ENCODE data around the gene ALS2.
"Not testable (repeated sequence)": the region's sequence is repeated elsewhere in the genome, so short reads cannot be mapped to it uniquely, and the experiment has no call there.

Gene ALS2

DNA sequence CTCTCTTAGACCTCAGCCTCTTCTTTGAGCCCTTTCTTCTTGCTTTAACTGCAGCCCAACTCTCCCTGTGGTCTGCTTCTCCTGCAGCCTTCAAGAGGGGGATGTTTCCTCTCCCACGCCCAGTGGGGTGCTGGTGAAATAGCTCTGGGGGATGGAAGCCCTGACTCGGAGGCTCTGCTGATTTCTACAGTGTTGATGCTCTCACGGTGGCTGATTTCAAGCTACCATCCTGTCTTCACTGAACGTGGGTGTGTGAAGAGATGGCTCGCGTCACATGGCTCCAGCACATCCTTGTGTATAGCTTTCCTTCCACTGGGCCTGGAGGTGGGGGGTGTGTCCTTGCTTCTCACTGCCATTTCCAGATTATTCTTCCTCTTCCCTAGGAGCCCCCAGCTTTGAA lies 102.3 kb downstream of the ALS2 start:
- Mint-ChIP-seq H3K4me1 (no peaks in the 10 kb centered on the region), H3K36me3 (ENCODE audit: insufficient read depth) (no peaks in the 10 kb centered on the region), H3K9me3 (no peaks in the 10 kb centered on the region), H3K4me3 (no peak overlapping the region), H3K27me3 (peaks cover 21% of the 10 kb centered on the region), H3K27ac (ENCODE audit: low read depth) (no peak overlapping the region)
- ATAC-seq (replicated peaks; ENCODE audit: extremely low read depth, poor library complexity, severe bottlenecking) (no peak), DNase-seq (ENCODE audit: low spot score in 2 of 2) (no peak)

DNA sequence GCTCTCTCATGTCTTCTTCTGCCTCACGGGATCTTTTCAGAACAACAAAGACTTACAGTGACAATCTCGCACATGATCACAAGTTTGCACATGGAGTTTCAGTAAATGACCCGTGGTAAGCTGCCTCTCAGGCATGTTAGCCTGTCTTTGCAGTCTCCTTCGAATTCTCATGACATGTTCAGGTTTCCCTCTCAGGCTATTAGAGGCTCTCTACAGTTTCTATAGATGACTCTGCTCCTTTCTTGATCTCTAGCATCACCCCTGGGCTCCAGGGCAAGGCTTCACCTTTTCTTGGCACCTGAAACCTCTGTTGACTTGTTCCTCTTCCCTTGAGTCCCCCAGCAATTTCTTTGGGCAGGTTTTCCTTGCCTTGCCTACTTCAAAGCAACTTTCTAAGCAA lies 105.3 kb downstream of the ALS2 start:
- DNase-seq (ENCODE audit: low spot score in 2 of 2), result no peak
- H3K4me3 Mint-ChIP-seq, result no peak overlapping the region
- H3K4me1 Mint-ChIP-seq, result peaks cover 12% of the 10 kb centered on the region
- H3K36me3 Mint-ChIP-seq (ENCODE audit: insufficient read depth), result no peaks in the 10 kb centered on the region
- no peak for ATAC-seq (replicated peaks; ENCODE audit: extremely low read depth, poor library complexity, severe bottlenecking)
- H3K27ac Mint-ChIP-seq (ENCODE audit: low read depth), result no peak overlapping the region
- no peaks in the 10 kb centered on the region for H3K9me3 Mint-ChIP-seq
- no peaks in the 10 kb centered on the region for H3K27me3 Mint-ChIP-seq

GRCh38 chr2:201674794-201675193 lies 105.9 kb downstream of the ALS2 start:
- DNase-seq (ENCODE audit: low spot score in 2 of 2), result no peak
- H3K4me3 Mint-ChIP-seq, result no peak overlapping the region
- H3K9me3 Mint-ChIP-seq, result no peaks in the 10 kb centered on the region
- no peaks in the 10 kb centered on the region for H3K27me3 Mint-ChIP-seq
- ATAC-seq (replicated peaks; ENCODE audit: extremely low read depth, poor library complexity, severe bottlenecking), result no peak
- H3K27ac Mint-ChIP-seq (ENCODE audit: low read depth), result no peak overlapping the region
- no peaks in the 10 kb centered on the region for H3K36me3 Mint-ChIP-seq (ENCODE audit: insufficient read depth)
- H3K4me1 Mint-ChIP-seq, result peaks cover 12% of the 10 kb centered on the region

- Mint-ChIP-seq H3K9me3 (no peaks in the 10 kb centered on the region), H3K27ac (ENCODE audit: low read depth) (no peak overlapping the region), H3K4me3 (no peak overlapping the region), H3K27me3 (no peaks in the 10 kb centered on the region), H3K4me1 (peaks cover 12% of the 10 kb centered on the region), H3K36me3 (ENCODE audit: insufficient read depth) (no peaks in the 10 kb centered on the region)
- ATAC-seq (replicated peaks; ENCODE audit: extremely low read depth, poor library complexity, severe bottlenecking) (no peak), DNase-seq (ENCODE audit: low spot score in 2 of 2) (no peak)
Measured at GRCh38 chr2:201674298-201674697, 106.4 kb downstream of the ALS2 start.

- Mint-ChIP-seq H3K27ac (ENCODE audit: low read depth) (no peak overlapping the region), H3K9me3 (no peaks in the 10 kb centered on the region), H3K4me1 (peaks cover 12% of the 10 kb centered on the region), H3K36me3 (ENCODE audit: insufficient read depth) (no peaks in the 10 kb centered on the region), H3K27me3 (no peaks in the 10 kb centered on the region), H3K4me3 (no peak overlapping the region)
- DNase-seq (ENCODE audit: low spot score in 2 of 2) (no peak), ATAC-seq (replicated peaks; ENCODE audit: extremely low read depth, poor library complexity, severe bottlenecking) (no peak)
Measured at GRCh38 chr2:201673546-201673945, 107.2 kb downstream of the ALS2 start.

- H3K4me1 Mint-ChIP-seq, result peaks cover 12% of the 10 kb centered on the region
- not testable (repeated sequence) for H3K27me3 Mint-ChIP-seq; H3K27ac Mint-ChIP-seq (ENCODE audit: low read depth); H3K36me3 Mint-ChIP-seq (ENCODE audit: insufficient read depth); ATAC-seq (replicated peaks; ENCODE audit: extremely low read depth, poor library complexity, severe bottlenecking); H3K9me3 Mint-ChIP-seq; DNase-seq (ENCODE audit: low spot score in 2 of 2)
- peak overlapping the region; percentile 43 for H3K4me3 Mint-ChIP-seq
Measured at GRCh38 chr2:201671205-201671604, 109.5 kb downstream of the ALS2 start.

DNA sequence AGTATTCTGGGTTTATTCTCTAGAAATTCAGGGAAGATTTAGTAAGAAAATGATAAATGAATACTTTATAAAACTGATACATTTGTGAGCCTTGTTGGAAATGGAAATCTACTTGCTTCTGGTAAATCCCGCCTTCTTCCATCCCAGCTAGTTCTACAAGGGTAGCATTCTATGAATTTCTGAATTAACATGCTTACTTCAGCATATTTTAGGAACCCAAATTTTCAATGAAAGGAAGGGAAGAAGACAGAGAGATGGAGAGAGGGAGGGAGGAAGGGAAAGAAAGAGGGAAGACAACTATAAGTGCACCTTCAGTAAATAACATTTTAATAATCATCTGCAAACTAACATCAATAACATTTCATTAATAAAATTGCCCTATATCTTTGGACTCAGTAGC lies 110.9 kb downstream of the ALS2 start:
- ATAC-seq (replicated peaks; ENCODE audit: extremely low read depth, poor library complexity, severe bottlenecking) (no peak), DNase-seq (ENCODE audit: low spot score in 2 of 2) (no peak)
- no peak overlapping the region for H3K27ac Mint-ChIP-seq (ENCODE audit: low read depth)
- no peak overlapping the region for H3K4me3 Mint-ChIP-seq
- H3K9me3 Mint-ChIP-seq, result no peaks in the 10 kb centered on the region
- no peaks in the 10 kb centered on the region for H3K36me3 Mint-ChIP-seq (ENCODE audit: insufficient read depth)
- no peaks in the 10 kb centered on the region for H3K27me3 Mint-ChIP-seq
- H3K4me1 Mint-ChIP-seq, result peaks cover 12% of the 10 kb centered on the region

DNA sequence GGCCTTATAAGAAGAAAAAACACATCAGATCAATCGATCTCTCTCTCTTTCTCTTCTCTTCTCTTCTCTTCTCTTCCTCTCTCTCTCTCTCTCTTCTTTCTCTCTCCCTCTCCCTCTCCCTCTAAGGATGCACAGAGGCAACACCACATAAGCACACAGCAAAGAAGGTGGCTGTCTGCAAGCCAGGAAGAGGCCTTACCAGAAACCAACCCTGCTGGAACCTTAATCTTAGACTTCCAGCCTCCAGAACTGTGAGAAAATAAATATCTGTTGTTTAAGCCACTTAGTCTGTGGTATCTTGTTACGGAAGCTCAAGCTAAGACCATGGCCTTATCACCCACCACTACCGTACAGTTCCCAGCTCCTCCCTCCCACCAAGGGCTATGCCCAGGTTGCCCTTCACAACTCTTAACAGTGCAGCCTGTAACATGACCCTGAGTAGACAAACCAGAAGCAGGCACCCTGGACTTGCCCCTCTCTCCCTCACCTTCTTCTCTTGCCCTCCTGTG lies 112.3 kb downstream of the ALS2 start:
- peaks cover 12% of the 10 kb centered on the region for H3K4me1 Mint-ChIP-seq
- H3K36me3 Mint-ChIP-seq (ENCODE audit: insufficient read depth), result no peaks in the 10 kb centered on the region
- H3K4me3 Mint-ChIP-seq, result no peak overlapping the region
- no peak overlapping the region for H3K27ac Mint-ChIP-seq (ENCODE audit: low read depth)
- DNase-seq (ENCODE audit: low spot score in 2 of 2), result no peak
- no peaks in the 10 kb centered on the region for H3K9me3 Mint-ChIP-seq
- no peaks in the 10 kb centered on the region for H3K27me3 Mint-ChIP-seq
- no peak for ATAC-seq (replicated peaks; ENCODE audit: extremely low read depth, poor library complexity, severe bottlenecking)

GRCh38 chr2:201664334-201664733 lies 116.4 kb downstream of the ALS2 start:
- no peak overlapping the region for H3K27ac Mint-ChIP-seq (ENCODE audit: low read depth)
- H3K4me3 Mint-ChIP-seq, result no peak overlapping the region

GRCh38 chr2:201661366-201661765 lies 119.4 kb downstream of the ALS2 start:
- Mint-ChIP-seq H3K27me3 (no peaks in the 10 kb centered on the region), H3K4me3 (no peak overlapping the region), H3K27ac (ENCODE audit: low read depth) (no peak overlapping the region)

More at GRCh38 chr2:201664334-201664733, 116.4 kb downstream of the ALS2 start:
- no peaks in the 10 kb centered on the region for H3K4me1 Mint-ChIP-seq
- ATAC-seq (replicated peaks; ENCODE audit: extremely low read depth, poor library complexity, severe bottlenecking) (no peak), DNase-seq (ENCODE audit: low spot score in 2 of 2) (no peak)
- H3K9me3 Mint-ChIP-seq, result no peaks in the 10 kb centered on the region
- H3K27me3 Mint-ChIP-seq, result no peaks in the 10 kb centered on the region
- H3K36me3 Mint-ChIP-seq (ENCODE audit: insufficient read depth), result no peaks in the 10 kb centered on the region

DNA sequence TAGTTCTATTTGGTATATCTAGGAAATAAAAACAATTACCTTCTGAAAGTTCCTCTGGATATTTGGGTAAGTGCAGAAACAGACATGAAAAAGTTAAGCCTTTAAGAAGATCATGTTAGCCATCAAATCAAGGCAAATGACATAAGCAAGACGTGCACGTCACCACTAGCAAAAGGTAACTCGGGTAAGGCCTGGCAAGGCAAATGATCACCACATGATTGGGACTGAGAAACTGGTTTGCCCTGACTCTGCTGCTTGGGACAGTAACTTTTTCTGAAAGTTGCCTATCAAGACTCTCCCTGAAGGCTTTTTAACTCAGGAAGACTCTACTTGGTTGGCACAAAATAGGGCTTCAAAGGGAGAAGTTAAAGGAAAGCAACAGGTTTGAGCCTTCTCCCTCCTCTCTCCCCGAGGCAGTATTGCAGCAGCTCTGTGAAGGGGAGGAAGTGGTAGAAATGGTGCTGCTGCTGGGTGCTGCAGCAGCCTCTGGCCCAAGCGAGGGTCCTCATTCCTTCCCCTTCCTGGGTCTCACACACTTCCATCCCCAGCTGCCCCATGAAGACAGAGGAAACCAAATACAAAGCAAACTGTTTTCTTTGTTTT lies 120.3 kb downstream of the ALS2 start:
- no peak overlapping the region for H3K27ac Mint-ChIP-seq (ENCODE audit: low read depth)
- no peaks in the 10 kb centered on the region for H3K9me3 Mint-ChIP-seq
- no peak for ATAC-seq (replicated peaks; ENCODE audit: extremely low read depth, poor library complexity, severe bottlenecking)
- peaks cover 13% of the 10 kb centered on the region for H3K4me1 Mint-ChIP-seq
- H3K36me3 Mint-ChIP-seq (ENCODE audit: insufficient read depth), result no peaks in the 10 kb centered on the region
- DNase-seq (ENCODE audit: low spot score in 2 of 2), result no peak
- H3K27me3 Mint-ChIP-seq, result no peaks in the 10 kb centered on the region
- no peak overlapping the region for H3K4me3 Mint-ChIP-seq

More at GRCh38 chr2:201661366-201661765, 119.4 kb downstream of the ALS2 start:
- Mint-ChIP-seq H3K4me1 (peaks cover 8% of the 10 kb centered on the region), H3K9me3 (no peaks in the 10 kb centered on the region), H3K36me3 (ENCODE audit: insufficient read depth) (no peaks in the 10 kb centered on the region)
- DNase-seq (ENCODE audit: low spot score in 2 of 2), result no peak
- ATAC-seq (replicated peaks; ENCODE audit: extremely low read depth, poor library complexity, severe bottlenecking), result no peak

DNA sequence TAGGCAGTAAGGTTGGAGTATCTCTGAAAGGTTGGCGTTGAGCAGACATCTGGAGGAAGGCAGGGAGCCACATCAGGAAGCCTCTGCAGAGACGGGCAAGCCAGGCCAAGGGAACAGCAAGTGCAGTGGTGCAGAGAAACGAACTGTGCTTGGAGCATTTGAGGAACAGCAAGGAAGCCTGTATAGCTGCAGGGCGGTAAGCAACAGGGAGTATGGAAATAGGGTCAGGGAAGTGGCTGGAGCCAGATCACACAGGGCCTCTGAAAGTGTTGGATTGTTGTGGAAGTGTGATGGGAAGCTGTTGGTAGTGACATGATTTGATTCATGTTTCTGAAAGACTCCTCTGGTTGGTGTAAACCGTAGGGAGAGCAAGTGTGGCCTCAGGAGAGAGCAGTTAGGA lies 124.0 kb downstream of the ALS2 start:
- ATAC-seq (replicated peaks; ENCODE audit: extremely low read depth, poor library complexity, severe bottlenecking), result no peak
- H3K4me3 Mint-ChIP-seq, result peak overlapping the region; percentile 31
- peak overlapping the region; percentile 80 for H3K27ac Mint-ChIP-seq (ENCODE audit: low read depth)
- H3K27me3 Mint-ChIP-seq, result peaks cover 15% of the 10 kb centered on the region
- no peaks in the 10 kb centered on the region for H3K36me3 Mint-ChIP-seq (ENCODE audit: insufficient read depth)
- no peaks in the 10 kb centered on the region for H3K9me3 Mint-ChIP-seq
- H3K4me1 Mint-ChIP-seq, result peaks cover 13% of the 10 kb centered on the region
- DNase-seq (ENCODE audit: low spot score in 2 of 2), result no peak

DNA sequence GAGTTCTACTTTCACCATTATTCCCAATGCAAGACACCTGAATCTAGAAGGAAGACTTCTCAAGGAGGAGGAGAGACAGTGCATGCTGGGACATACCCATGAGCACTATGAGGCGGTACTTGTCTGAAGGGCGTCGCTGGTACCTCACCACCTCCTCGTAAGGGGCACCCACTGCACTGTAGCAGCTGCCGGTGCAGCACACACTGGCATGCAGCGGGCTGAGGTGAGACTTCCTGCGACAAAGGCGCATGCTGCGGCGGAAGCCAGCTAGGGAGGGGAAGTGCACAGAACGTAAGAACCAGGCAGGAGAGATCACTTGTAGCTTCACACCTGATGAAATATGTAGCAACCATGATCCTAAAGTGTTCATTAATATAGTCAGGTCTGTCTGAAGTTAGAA lies 124.6 kb downstream of the ALS2 start:
- Mint-ChIP-seq H3K27ac (ENCODE audit: low read depth) (peak overlapping the region; percentile 80), H3K4me1 (peaks cover 13% of the 10 kb centered on the region), H3K9me3 (no peaks in the 10 kb centered on the region), H3K27me3 (peaks cover 15% of the 10 kb centered on the region), H3K36me3 (ENCODE audit: insufficient read depth) (no peaks in the 10 kb centered on the region), H3K4me3 (peak overlapping the region; percentile 31)
- DNase-seq (ENCODE audit: low spot score in 2 of 2), result peak in 1 of 2 donors; percentile 57
- peak; percentile 96 for ATAC-seq (replicated peaks; ENCODE audit: extremely low read depth, poor library complexity, severe bottlenecking)

Measured in central memory CD8-positive, alpha-beta T cell (primary cell).